K562 (cell line): ENCODE data around the gene DYNLL1. TPM values are rescaled to one million over a fixed set of nuclear protein-coding genes. Genes with fewer than 3 reads are reported as not detected.
A peak's percentile ranks its signal among the peaks of the same experiment; 100 is the strongest.

Experiments
- ARID2 ChIP-seq: fragments of 450-650 bp; IDR thresholded peaks from 2 replicates; pipeline ENCODE4 v1.6.1; 2017; ENCODE audit warnings: antibody characterized with exemption, mild to moderate bottlenecking
- BRD9 ChIP-seq: fragments of 450-650 bp; IDR thresholded peaks from 2 replicates; pipeline ENCODE4 v1.6.1; 2018; ENCODE audit warnings: low read depth; ENCODE audit not compliant: partially characterized antibody
- BRF1 ChIP-seq: IDR thresholded peaks from 3 replicates; pipeline ENCODE4 v1.6.1; 2011; ENCODE audit warnings: borderline replicate concordance, mild to moderate bottlenecking; ENCODE audit not compliant: insufficient read length; ENCODE audit errors: extremely low read depth
- CBX3 ChIP-seq, 2 experiments: IDR thresholded peaks; 1 replicate in 1 of 2; 2 replicates in 1 of 2; pipeline ENCODE4 v1.6.1; 2012; ENCODE audit warnings: inconsistent platforms in 2 of 2, low read length in 2 of 2, borderline replicate concordance in 1 of 2, control low read depth in 1 of 2
- EGR1 ChIP-seq: fragments of 450-650 bp; conservative IDR thresholded peaks from 2 replicates; pipeline ENCODE4 v1.6.1; 2017; ENCODE audit warnings: mild to moderate bottlenecking
- KDM4B ChIP-seq, 2 experiments: fragments of 450-650 bp in 1 of 2; sonication (generic) in 1 of 2; IDR thresholded peaks; 2 replicates each; pipeline ENCODE4 v1.6.1; 2016 to 2017; ENCODE audit warnings: borderline replicate concordance in 2 of 2, antibody characterized with exemption in 1 of 2, low read depth in 1 of 2, mild to moderate bottlenecking in 1 of 2
- L3MBTL2 ChIP-seq: fragments of 450-650 bp; IDR thresholded peaks from 2 replicates; pipeline ENCODE4 v1.6.1; 2016; ENCODE audit warnings: mild to moderate bottlenecking, moderate library complexity
- LARP7 ChIP-seq: fragments of 450-650 bp; IDR thresholded peaks from 2 replicates; pipeline ENCODE4 v1.6.1; 2016
- RBM22 ChIP-seq: fragments of 200-400 bp; formaldehyde crosslinking; IDR thresholded peaks from 2 replicates; pipeline ENCODE4 v1.6.1; 2018; ENCODE audit warnings: low read length, low read depth; ENCODE audit not compliant: poor library complexity, severe bottlenecking
- SNRNP70 ChIP-seq: fragments of 200-400 bp; formaldehyde crosslinking; optimal IDR thresholded peaks from 2 replicates; pipeline ENCODE3; 2017; ENCODE audit warnings: low read depth, low read length
- SRSF9 ChIP-seq: fragments of 200-400 bp; formaldehyde crosslinking; IDR thresholded peaks from 2 replicates; pipeline ENCODE4 v1.6.1; 2017; ENCODE audit warnings: low read depth, low read length, borderline replicate concordance
- TAF9B ChIP-seq: fragments of 450-650 bp; IDR thresholded peaks from 2 replicates; pipeline ENCODE4 v1.6.1; 2018; ENCODE audit warnings: mild to moderate bottlenecking; ENCODE audit not compliant: partially characterized antibody
- TCF7 ChIP-seq: sonication (generic); IDR thresholded peaks from 2 replicates; pipeline ENCODE4 v1.6.1; 2016; ENCODE audit warnings: antibody characterized with exemption, borderline replicate concordance
- TCF7L2 ChIP-seq: fragments of 150-350 bp; IDR thresholded peaks from 2 replicates; pipeline ENCODE4 v1.6.1; 2016; ENCODE audit warnings: low read depth, mild to moderate bottlenecking, low read length, moderate library complexity
- ZNF174 ChIP-seq: fragments of 250-450 bp; sonication (Bioruptor Pico); IDR thresholded peaks from 2 replicates; pipeline ENCODE4 v1.4.0; 2020; ENCODE audit warnings: mild to moderate bottlenecking
- ZNF780A ChIP-seq: fragments of 250-450 bp; sonication (Bioruptor Pico); IDR thresholded peaks from 2 replicates; pipeline ENCODE4 v1.5.0; 2021; ENCODE audit warnings: mild to moderate bottlenecking
- polyA plus RNA-seq, 8 experiments: library from polyadenylated mRNA; depleted of rRNA in 4 of 8; stranded (reverse) in 5 of 8; unstranded in 3 of 8; fragments of >200 nt; fragmentation: Nextera tagmentation in 2 of 8; fragmentation: Illumina TruSeq in 1 of 8; extraction: Ambion mirVana in 2 of 8; extraction: Trizol in 1 of 8; gene quantifications; 2 replicates each; pipeline versions ENCODE4 v1.2.1 to v1.2.3, GENCODE V29; 2011 to 2014; ENCODE audit warnings: inconsistent platforms in 1 of 8, missing spikeins in 1 of 8
- total RNA-seq, 7 experiments: library from RNA; depleted of rRNA in 6 of 7; stranded (reverse); fragments of >200 nt in 6 of 7; fragmentation: Illumina TruSeq in 2 of 7; extraction: Trizol in 2 of 7; gene quantifications; 2 replicates each; pipeline versions ENCODE4 v1.2.1 to v1.2.3, GENCODE V29; 2011 to 2021; ENCODE audit warnings: low replicate concordance in 1 of 7
- TF ChIP-seq, protein P1 (sequence below): fragments of 200-800 bp; sonication (Bioruptor generic); IDR thresholded peaks from 2 replicates; pipeline ENCODE4 v1.6.1; 2016; ENCODE audit warnings: missing genetic modification characterization, missing compliant biosample characterization
- TF ChIP-seq, protein P2 (sequence below): sonication (generic); IDR thresholded peaks from 2 replicates; pipeline ENCODE4 v1.6.1; 2016
- TF ChIP-seq, protein P3 (sequence below): fragments of 450-650 bp; IDR thresholded peaks from 2 replicates; pipeline ENCODE4 v1.7.1; 2018; ENCODE audit warnings: mild to moderate bottlenecking, low read depth; ENCODE audit not compliant: partially characterized antibody

DYNLL1 gene
- total and polyA plus RNA-seq, 9 of the 15 experiments (the other 6 are each of a cell fraction or from before 2014, with no cell fraction given): 303 to 1,112 (median 468) TPM

DNA sequence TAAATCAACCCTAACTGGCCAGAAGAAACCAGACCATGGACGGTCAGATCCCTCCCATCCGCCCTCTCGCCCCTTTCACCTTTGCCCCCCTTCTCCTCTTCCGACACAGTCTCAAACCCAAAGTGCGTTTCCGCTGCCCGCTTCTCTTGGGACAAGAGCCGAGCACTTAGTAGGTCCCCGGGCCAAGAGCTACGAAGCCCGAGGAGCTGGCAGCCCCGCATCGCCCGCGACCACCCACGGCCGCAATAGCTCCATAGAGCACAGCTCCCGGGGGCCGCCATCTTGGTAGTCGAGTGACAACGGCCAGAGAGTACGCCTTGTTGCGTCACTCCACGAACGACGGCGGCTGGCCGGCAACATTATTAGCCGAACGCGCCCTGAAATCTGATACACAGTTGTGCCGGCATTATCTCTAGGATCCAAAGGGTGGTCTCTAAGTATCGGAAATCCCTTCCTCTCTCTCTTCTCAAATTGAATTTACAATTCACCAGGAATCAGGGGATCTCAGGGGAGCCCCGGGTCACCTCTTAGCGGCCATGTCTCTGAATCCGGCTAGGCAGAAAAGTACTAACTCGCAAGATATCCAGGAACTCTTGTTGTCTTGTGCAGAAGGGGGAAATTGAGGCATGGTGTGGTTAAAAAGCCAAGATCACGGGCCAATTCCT lies 33.1 kb downstream of the DYNLL1 start, which contains the start of gene COQ5 (continued):
- TF ChIP-seq, protein P1, sequence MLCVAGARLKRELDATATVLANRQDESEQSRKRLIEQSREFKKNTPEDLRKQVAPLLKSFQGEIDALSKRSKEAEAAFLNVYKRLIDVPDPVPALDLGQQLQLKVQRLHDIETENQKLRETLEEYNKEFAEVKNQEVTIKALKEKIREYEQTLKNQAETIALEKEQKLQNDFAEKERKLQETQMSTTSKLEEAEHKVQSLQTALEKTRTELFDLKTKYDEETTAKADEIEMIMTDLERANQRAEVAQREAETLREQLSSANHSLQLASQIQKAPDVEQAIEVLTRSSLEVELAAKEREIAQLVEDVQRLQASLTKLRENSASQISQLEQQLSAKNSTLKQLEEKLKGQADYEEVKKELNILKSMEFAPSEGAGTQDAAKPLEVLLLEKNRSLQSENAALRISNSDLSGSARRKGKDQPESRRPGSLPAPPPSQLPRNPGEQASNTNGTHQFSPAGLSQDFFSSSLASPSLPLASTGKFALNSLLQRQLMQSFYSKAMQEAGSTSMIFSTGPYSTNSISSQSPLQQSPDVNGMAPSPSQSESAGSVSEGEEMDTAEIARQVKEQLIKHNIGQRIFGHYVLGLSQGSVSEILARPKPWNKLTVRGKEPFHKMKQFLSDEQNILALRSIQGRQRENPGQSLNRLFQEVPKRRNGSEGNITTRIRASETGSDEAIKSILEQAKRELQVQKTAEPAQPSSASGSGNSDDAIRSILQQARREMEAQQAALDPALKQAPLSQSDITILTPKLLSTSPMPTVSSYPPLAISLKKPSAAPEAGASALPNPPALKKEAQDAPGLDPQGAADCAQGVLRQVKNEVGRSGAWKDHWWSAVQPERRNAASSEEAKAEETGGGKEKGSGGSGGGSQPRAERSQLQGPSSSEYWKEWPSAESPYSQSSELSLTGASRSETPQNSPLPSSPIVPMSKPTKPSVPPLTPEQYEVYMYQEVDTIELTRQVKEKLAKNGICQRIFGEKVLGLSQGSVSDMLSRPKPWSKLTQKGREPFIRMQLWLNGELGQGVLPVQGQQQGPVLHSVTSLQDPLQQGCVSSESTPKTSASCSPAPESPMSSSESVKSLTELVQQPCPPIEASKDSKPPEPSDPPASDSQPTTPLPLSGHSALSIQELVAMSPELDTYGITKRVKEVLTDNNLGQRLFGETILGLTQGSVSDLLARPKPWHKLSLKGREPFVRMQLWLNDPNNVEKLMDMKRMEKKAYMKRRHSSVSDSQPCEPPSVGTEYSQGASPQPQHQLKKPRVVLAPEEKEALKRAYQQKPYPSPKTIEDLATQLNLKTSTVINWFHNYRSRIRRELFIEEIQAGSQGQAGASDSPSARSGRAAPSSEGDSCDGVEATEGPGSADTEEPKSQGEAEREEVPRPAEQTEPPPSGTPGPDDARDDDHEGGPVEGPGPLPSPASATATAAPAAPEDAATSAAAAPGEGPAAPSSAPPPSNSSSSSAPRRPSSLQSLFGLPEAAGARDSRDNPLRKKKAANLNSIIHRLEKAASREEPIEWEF (CRISPR knock-in tag): no peak
- TF ChIP-seq CBX3 (IDR thresholded peaks at IDR 0.05; ENCODE audit: borderline replicate concordance in 1 of 2, low read length in 2 of 2) (peak in 1 of 2 experiments; percentile 56; a peak in 1 of 3 replicates), RBM22 (peak; percentile 55), ZNF174 (no peak), SNRNP70 (no peak), TCF7L2 (no peak), KDM4B (IDR thresholded peaks at IDR 0.05; ENCODE audit: borderline replicate concordance in 2 of 2, low read depth in 1 of 2) (no peak; a peak in 1 of 4 replicates), TCF7 (0 out of 2 replicates have a peak, but pooled peaks have one; percentile 49), ZNF780A (no peak), SRSF9 (no peak), TAF9B (peak; percentile 99), ARID2 (no peak), L3MBTL2 (peak; percentile 72), LARP7 (peak; percentile 54; the same call in 1 of the 2 replicates), EGR1 (peak; percentile 73), BRF1 (no peak), BRD9 (peak; percentile 84)
- TF ChIP-seq, protein P2, sequence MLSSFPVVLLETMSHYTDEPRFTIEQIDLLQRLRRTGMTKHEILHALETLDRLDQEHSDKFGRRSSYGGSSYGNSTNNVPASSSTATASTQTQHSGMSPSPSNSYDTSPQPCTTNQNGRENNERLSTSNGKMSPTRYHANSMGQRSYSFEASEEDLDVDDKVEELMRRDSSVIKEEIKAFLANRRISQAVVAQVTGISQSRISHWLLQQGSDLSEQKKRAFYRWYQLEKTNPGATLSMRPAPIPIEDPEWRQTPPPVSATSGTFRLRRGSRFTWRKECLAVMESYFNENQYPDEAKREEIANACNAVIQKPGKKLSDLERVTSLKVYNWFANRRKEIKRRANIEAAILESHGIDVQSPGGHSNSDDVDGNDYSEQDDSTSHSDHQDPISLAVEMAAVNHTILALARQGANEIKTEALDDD: 0 out of 2 replicates have a peak, but pooled peaks have one; percentile 12
- TF ChIP-seq, protein P3, sequence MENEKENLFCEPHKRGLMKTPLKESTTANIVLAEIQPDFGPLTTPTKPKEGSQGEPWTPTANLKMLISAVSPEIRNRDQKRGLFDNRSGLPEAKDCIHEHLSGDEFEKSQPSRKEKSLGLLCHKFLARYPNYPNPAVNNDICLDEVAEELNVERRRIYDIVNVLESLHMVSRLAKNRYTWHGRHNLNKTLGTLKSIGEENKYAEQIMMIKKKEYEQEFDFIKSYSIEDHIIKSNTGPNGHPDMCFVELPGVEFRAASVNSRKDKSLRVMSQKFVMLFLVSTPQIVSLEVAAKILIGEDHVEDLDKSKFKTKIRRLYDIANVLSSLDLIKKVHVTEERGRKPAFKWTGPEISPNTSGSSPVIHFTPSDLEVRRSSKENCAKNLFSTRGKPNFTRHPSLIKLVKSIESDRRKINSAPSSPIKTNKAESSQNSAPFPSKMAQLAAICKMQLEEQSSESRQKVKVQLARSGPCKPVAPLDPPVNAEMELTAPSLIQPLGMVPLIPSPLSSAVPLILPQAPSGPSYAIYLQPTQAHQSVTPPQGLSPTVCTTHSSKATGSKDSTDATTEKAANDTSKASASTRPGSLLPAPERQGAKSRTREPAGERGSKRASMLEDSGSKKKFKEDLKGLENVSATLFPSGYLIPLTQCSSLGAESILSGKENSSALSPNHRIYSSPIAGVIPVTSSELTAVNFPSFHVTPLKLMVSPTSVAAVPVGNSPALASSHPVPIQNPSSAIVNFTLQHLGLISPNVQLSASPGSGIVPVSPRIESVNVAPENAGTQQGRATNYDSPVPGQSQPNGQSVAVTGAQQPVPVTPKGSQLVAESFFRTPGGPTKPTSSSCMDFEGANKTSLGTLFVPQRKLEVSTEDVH: no peak
